ENCODE results near the gene PTGFRN.

The PTGFRN gene

DNA sequence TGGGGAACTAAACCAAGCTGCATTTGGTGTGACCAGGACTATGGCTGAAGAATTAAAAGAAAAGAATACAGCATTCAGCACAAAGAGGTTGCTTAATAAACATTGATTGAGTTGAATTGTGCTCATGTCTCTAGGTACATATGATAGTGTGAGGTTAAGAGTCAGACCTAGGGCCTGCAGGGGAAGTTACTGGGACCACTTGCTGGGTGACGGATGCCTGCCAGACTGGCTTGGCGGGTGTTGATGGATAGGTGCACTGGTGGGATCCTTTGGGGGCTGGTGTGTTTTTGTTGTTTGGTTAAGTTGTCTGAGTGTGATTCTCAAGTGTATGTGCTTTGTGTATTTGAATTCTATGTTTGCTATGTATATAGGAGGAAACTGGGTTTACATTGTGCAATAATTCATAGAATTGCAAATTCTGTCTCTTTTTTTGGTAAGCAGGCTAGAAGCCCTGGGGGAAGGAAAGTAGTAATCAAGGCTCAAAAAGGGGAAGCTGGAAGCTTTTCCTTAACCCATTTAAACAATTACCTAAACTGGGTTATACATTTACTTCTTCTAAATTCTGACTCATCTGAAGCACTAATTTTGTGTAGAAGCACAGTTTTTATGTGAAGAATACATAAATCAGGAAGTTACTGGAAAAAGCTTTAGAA, 93.6 kb downstream of the PTGFRN start:
- DNase-seq = no peak

DNA sequence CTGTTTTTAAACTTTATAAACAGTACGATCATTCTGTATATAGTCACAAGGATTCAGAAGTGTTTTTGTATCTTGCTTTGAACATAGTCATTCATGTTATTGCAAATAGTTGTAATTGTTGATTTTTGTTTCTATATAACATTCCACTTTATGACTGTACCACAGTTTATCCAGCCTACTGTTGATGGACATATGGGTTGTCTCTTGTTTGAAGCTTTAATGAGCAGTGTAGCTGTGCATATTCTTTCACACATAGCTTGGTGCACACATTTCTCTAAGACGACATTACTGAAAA, 98.0 kb downstream of the PTGFRN start:
- DNase-seq = no peak

DNA sequence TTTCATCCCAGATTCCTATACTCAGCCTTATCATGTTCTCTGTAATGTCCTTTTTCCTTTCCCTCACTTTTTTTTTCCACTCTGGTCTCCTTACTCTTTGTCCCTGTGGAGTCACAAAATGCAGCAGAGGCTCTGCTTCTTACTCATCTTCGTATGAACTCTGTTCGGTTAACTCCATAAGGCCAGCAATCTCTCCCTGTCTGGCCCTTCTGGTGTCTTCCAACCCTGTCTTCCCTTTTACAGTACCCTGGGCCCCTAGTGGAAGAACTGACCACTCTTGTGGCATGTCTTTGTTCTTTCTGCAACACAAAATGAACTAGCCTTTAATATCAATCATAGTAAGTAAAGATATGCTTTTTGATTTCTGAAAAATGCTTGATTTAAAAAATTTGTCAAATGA, 98.9 kb downstream of the PTGFRN start:
- DNase-seq = no peak

DNA sequence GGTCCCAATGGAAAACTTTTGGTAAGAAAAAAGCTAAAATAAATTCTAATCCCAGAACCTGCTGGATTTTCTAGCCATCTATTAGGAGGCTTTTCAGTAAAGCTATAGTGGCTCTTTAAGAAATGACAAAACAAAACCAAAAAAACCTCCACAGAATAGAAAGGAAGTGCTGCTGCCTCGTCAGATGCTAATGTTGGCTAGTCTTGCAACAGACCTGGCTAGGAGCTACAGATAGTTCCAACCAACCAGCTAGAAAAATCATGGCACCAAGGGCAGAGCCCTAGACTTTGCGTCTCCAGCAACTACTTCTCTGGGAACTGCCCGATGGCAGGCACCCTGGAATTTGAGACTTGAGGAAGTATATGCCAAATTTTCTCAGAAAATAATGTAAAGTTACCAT, 99.4 kb downstream of the PTGFRN start:
- no peak for DNase-seq

DNA sequence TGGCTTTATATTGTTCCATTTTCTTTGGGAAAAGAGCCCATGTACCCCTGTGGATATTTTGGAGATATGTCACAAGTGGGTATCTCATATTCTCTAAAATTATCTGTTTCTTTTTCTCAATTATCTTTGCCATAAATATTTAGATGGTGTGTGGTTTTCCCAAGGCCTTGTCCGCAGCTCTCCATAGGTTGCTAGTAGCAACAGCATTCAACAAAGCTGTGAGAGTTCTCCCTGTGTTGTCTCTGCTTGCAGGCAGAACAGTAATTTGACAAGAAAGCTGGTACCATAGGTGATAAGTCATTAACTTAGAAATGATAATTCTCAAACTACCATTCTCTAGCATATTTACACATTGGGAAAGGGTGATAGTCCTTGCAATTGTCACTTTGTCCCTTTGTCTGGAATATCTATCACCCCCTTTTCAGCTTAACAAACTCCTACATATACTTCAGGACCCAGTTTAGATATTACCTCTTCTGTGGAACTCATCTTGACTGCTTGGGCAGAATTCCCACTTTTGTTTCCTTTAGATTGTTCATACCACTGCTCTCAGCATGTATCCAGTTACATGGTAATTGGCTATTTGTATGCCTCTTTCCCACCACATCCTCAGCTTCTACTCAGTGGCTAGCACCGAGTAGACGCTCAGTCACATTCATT, 100.7 kb downstream of the PTGFRN start:
- DNase-seq = no peak

DNA sequence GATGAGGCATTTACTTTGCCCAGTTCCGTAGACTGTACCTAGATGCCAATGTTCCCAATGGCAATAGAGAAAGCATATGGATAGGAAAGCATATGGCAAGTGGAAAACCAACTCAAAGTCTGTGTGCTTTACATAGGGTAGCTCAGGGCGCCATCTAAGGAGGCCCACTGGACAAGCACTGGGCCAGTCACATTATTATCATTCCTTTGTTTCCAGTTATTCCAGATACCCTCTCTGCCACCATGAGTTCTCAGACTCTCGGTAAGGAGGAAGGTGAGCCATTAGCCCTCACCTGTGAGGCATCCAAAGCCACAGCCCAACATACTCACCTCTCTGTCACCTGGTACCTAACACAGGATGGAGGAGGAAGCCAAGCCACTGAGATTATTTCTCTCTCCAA, 101.6 kb downstream of the PTGFRN start:
- no peak for DNase-seq

DNA sequence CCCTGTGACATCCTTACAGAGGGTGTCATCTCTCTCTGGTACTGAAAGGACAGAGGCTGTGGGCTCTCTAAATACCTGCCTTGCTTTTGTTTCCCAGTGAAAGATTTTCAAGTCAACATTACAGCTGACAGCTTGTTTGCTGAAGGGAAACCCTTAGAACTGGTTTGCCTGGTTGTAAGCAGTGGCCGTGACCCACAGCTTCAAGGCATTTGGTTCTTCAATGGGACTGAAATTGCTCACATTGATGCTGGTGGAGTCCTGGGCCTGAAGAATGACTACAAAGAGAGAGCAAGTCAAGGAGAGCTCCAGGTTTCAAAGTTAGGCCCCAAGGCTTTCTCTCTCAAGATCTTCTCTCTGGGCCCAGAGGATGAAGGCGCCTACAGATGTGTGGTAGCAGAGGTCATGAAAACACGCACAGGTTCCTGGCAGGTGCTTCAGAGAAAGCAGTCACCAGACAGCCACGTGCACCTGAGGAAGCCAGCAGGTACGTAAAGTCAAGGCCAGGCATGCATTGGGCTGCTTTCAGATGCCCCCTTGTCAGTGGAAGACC, 103.7 kb downstream of the PTGFRN start:
- DNase-seq = no peak

DNA sequence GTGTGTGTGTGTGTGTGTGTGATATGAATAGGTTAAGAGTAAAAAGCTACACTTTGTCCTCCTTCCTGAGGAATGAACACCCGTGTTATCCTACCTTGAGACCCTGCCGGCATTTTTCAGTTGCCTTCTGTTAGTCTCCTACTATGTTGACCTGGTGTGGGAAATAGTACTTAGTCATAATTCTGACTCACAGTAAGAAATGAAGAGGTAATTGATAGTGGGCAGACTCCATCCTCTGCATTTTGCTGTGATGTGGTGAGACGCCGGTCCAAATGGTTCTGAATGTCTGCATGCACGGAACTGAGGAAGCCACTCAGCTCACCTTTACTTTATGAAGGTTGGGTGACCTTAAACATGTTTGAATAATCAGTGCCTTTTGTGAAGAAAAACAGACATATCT, 104.5 kb downstream of the PTGFRN start:
- no peak for DNase-seq

DNA sequence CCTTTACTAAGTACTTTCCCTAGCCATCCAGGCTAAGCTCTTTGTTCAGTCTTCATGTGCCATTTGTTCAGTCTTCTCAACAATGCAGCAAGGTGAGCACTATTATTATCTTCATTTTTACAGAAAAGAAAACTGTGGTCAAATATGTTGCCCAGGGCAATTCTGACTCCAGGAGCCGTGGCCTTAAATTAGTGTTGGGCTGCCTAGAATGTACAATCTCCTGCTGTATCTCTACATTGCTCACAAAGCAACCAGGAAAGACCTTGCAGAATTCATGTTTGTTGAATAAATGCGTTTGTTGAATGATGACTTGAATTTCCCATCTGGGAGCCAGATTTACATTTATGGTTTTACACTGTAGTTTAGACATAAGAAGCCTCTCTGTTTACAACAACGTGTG, 106.0 kb downstream of the PTGFRN start:
- no peak for DNase-seq

DNA sequence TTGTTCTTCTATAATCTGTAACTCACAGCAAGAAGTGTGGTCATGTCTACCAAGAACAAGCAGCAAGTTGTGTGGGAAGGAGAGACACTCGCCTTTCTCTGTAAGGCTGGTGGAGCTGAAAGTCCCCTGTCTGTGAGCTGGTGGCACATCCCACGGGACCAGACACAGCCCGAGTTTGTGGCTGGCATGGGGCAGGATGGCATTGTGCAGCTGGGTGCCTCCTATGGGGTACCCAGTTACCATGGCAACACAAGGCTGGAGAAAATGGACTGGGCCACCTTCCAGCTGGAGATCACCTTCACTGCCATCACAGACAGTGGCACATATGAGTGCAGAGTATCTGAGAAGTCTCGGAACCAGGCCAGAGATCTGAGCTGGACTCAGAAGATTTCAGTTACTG, 107.3 kb downstream of the PTGFRN start:
- DNase-seq = no peak

DNA sequence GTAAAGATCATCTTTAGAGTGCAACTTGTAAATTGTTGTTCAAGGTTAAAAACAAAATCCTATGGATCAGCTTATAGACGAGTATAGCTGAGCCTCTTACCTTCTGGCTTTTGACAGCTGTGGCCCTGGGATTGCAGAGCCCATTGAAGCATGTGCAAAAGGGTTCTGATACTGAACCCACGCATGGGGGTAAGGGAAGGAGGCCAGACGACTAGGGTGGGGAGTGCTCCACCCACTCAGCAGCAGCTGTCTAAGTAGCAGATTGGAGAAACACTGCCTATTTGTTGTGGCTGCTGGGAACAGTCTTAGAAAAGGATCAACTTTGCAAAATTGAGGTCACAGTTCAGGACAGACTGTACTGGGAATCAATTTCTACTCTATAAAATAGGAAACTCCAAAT, 107.9 kb downstream of the PTGFRN start:
- no peak for DNase-seq

DNA sequence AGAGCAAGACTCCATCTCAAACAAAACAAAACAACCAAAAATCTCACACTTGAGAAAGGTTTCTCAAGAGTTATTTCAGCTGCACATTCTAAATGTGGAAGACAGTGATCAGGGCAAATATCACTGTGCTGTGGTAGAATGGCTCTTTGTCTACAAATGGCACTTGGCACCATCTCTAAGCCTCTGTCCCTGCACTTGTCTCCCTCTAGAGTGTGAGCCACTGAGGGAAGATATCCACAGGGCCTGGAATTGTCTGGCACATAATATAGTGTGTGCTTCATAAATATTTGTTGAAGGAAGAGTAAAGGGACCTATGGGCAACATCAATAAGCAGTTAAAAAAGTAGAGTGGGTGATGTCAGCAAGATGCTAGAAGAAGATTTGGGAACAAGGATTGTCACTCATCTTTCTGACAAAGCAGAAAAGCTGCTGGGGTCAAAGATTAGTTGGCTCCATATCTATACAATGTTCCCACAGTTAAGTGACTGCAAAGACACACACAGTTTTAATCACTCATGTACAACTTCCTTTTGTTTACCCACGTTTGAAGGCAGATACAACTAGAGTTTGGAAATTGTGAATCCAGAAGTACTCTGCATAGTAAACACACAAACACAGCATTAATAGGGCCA, 110.9 kb downstream of the PTGFRN start:
- DNase-seq = no peak

DNA sequence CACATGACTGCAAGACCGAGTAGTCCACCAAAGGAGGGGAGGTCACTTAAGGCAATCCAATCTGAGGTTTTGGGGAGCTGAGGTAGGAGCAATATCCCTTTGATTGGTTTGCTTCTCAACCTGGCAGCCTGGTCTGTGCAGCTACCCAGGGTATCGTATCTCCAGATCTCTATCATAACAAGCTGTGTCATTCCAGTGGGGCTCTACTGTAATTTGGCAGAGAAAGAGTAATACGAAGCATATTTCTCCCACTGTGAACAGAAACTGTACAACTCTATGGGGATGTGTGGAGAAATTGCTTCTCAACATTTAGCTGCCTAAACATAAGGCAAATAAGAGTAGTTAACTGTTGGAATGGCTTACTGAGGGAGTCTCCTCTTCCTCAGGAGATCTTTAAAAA, 112.4 kb downstream of the PTGFRN start:
- no peak for DNase-seq

DNA sequence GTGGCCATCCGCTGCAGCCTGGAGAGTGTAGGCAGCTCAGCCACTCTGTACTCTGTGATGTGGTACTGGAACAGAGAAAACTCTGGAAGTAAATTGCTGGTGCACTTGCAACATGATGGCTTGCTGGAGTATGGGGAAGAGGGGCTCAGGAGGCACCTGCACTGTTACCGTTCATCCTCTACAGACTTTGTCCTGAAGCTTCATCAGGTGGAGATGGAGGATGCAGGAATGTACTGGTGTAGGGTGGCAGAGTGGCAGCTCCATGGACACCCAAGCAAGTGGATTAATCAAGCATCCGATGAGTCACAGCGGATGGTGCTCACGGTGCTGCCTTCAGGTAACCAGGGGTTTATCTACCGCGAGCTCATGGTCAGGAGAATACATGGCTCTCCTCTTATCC, 115.9 kb downstream of the PTGFRN start:
- no peak for DNase-seq

DNA sequence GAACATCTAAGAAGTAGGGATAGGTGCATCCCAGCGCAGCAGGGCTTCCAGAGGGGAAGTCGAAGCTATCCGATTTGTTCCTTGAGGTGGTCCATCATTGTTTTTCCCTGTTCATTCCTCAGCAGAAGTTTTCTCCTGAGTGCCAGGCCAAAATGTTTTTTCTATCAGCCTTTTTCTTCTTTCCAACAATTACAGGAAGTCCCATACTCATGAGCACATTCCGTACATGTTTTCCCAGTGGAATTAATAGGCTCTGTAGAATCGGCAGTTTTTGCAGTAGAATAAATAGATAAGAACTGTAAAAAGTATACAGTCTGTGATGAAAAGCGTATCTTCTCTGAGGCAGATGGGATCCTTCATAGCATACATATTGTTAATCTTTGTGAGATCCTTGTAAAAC, 116.6 kb downstream of the PTGFRN start:
- no peak for DNase-seq

DNA sequence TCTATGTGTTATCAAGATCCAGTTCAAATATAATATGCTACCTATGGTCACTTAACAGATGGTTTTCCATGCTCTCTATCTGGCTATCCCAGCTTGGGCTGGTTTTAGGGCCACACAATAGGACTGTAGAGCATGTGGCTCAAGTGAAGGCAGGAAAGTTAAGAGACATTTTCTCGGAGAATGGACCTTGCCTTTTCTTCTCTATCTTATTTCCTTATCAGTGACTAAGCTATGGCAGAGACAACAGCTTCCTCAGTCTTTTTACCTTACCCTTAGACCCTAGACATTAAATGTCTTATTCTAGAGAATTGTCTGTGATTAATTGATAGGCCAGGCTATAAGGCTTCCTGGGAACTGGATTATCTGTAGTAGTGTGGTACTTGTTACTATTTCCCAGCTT, 120.0 kb downstream of the PTGFRN start:
- no peak for DNase-seq

DNA sequence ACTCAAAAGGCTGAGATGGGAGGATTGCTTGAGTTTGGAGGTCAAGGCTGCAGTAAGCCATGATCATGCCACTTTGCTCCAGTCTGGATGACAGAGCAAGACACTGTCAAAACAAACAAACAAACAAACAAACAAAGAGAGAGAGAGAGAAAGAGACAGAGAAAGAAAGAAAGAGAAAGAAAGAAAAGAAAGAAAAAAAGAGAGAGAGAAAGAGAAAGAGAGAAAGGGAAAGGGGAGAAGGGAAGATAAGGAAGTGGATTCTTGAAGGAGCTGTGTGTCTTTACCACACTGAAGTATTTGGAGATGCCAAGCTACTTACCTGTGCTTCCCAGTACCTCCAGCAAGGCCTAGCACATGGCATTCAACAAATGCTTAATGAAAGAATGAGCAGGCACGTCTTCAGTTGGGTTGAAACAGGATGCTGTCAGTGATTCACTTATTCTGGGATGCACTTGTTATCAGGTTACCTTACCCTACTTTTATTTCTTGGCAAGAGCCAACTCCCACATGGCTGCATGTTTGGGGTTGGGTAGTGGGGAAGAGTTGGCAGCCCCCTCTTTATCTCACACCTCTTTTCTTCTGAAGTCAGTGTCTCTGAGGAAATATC, 120.7 kb downstream of the PTGFRN start:
- no peak for DNase-seq

DNA sequence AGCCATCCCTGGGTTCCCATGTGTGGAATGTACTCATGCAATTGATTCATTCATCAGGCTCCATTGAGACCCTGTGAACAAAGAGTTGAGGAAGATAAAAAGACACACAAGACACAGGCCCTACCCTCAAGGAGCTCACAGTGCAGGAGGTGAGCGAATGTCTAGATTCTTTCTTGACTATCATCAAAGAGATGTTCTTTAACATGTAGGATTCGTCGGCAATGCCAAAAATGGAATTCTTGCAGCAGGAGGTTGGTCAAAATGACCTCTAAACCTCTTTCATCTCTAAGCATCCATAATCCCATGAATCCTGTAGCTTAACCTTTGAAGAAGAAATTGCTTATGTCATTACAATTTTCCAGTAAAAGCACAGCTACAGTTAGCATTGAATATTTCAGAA, 122.5 kb downstream of the PTGFRN start:
- DNase-seq = no peak

DNA sequence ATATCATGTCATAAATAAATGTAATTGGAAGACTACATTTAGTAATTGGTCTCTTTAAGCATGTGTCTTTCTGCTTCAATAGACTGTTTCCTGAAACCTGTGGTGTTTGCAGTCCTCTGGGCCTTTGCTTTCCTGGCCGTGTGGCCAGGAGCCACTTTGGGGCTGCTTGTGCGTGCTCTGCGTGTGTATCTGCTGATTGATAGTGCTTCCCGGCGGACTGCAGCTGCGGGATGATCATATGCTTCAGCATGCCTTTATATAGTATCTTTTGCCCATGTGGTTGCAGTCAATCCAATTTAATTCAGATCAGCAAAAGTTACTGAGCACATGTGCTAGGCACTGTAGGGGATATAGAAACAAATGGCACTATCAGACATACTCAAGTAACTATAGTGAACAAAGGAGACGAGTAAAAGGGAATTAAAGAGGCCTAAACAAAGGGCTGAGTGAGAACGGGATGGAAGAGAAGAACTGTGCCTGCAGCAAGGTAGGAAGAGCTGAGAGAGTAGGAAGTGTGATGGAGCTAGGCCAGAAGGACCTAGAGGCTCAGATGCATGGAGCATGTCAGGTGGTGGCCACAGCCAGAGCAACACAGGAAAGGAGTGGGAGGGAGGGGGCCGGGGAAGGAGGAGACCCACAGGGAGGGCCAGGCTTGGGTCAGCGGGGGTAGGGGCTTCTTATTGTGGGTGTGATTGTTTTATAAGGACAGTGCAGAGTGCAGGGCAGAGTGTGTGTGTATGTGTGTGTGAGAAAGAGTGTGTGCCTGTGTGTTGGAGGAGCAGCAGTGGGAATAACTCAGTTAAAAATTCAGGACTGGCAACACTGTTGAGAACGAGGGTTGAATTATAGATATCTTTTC, 123.2 kb downstream of the PTGFRN start:
- DNase-seq = no peak

DNA sequence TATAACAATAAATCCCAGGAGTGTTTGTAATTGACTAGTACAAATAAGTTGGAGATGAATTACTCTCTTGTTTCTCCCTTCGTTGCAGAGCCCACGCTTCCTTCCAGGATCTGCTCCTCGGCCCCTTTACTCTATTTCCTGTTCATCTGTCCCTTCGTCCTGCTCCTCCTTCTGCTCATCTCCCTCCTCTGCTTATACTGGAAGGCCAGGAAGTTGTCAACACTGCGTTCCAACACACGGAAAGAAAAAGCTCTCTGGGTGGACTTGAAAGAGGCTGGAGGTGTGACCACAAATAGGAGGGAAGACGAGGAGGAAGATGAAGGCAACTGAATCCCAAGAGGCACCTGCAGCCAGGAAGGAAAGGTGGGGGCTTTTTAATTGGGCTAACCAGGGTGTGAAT, 124.1 kb downstream of the PTGFRN start:
- no peak for DNase-seq

DNA sequence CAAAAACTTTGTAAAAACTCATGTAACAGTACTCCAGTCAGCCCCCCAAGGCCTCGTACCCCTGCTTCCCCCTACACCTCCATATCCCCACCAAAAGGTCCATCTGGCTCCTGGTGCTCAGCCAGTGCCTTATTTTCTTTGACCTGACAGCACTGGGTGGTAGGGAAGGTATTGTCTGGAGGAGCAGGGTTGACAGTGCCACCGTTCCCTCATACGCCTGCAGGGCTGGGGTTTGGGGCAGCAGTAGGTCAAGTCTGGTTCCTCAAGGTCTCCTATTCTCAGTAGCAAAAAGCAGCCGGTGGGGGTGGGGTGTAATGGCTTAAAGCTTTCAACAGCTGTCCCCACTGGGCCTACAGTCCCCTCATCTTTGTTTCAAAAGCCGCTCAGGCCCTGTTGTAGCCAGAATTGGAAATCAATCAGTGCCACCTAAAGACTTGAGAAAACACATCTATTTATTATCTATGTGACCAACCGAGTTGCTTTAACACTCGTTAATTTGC, 125.1 kb downstream of the PTGFRN start:
- DNase-seq = no peak

DNA sequence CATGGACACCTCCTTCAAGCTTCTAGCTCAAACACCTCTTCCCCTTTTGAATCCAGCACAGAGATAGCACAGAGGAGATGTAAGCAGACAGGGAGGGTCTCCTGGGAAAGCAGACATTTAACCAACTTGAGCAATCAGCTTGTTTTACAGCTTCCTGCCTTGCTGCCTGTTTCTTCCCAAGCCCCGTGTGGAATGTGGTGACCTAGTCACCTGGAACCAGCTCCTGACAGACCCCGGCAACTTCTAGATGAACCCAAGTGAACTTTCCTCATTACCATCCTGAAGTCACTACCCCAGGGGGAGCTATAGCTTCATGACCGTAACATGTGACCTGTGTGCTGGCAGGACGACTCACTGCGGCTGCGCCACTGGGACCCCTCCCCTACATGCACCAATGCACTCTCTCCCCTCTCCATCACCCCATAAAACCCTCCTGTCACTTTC, 126.3 kb downstream of the PTGFRN start:
- no peak for DNase-seq

DNA sequence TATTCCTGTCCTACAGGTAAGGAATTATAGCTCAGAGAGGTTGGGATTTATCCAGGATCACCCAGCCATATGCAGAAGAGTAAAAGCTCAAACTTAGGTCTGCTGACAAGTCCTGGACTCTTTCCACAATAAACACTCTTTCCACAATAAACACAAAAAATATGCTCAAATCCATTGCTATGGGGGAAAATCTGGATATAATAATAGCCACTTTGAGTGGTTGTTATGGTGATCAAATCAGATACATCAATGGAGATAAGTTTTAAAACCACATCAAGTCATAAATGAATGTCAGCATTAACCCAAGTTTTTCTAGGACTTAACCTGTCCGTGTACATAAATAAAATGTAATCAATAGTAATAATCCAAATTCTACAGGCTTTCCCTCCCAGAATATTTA, 128.1 kb downstream of the PTGFRN start:
- DNase-seq = no peak
